ENCODE data around the gene SMPD2.

SMPD2 gene

DNA sequence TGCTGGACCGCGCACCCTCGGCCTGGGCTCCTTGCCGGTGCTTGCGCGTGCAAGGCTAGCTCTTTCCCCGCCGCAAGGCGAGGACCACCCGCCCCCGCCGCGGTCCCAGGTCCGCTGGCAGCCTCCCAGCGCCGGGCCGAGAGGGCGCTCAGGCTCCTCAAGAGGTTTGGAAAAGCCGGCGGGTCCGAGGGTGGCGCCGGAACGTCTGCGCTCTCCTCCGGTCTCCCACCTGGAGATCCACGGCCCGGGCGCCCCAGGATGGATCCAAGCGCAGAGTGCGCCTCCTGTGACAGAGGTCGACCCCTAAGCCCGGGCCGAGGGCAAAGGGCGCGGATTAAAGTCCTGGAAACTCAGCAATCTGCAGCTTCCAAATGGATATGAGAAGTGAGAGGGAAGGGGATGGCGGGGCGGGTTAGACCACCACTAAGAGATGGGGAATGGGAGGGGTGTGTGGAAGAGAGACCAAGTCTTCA lies 15.6 kb downstream of the SMPD2 start:
- Histone ChIP-seq H4K20me1 (ENCODE audit: insufficient read depth, low read length) (no peaks in the 10 kb centered on the region), H3K4me1 (ENCODE audit: insufficient read depth, low read length, severe bottlenecking) (peaks cover 48% of the 10 kb centered on the region), H3K9ac (ENCODE audit: low read length) (peak overlapping the region; percentile 63), H3K9me3 (ENCODE audit: low read length) (no peaks in the 10 kb centered on the region), H3K79me2 (ENCODE audit: insufficient read depth, low read length) (no peaks in the 10 kb centered on the region), H3F3A (ENCODE audit: insufficient read depth, low read length) (peaks cover 10% of the 10 kb centered on the region; the same call in 1 of the 2 replicates), H2AFZ (ENCODE audit: low read length) (no peak overlapping the region), H3K27me3 (ENCODE audit: insufficient read depth, low read length) (no peaks in the 10 kb centered on the region), H3K4me3 (ENCODE audit: low read depth, low read length, poor library complexity, severe bottlenecking) (peak overlapping the region; percentile 79), H3K9me2 (ENCODE audit: low read depth, low read length) (no peaks in the 10 kb centered on the region), H3K27ac (ENCODE audit: low read depth, low read length, poor library complexity, severe bottlenecking) (peak overlapping the region; percentile 62), H3K4me2 (ENCODE audit: low read length) (peak overlapping the region; percentile 70), H3K36me3 (ENCODE audit: insufficient read depth, low read length) (peaks cover 19% of the 10 kb centered on the region)
- TF ChIP-seq, protein P1, sequence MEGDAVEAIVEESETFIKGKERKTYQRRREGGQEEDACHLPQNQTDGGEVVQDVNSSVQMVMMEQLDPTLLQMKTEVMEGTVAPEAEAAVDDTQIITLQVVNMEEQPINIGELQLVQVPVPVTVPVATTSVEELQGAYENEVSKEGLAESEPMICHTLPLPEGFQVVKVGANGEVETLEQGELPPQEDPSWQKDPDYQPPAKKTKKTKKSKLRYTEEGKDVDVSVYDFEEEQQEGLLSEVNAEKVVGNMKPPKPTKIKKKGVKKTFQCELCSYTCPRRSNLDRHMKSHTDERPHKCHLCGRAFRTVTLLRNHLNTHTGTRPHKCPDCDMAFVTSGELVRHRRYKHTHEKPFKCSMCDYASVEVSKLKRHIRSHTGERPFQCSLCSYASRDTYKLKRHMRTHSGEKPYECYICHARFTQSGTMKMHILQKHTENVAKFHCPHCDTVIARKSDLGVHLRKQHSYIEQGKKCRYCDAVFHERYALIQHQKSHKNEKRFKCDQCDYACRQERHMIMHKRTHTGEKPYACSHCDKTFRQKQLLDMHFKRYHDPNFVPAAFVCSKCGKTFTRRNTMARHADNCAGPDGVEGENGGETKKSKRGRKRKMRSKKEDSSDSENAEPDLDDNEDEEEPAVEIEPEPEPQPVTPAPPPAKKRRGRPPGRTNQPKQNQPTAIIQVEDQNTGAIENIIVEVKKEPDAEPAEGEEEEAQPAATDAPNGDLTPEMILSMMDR (IDR thresholded peaks at IDR 0.05; ENCODE audit: low read length): no peak
- TF ChIP-seq EZH2 (IDR thresholded peaks at IDR 0.05; ENCODE audit: borderline replicate concordance, low read length): no peak

GRCh38 chr6:109456710-109457561 lies 16.4 kb downstream of the SMPD2 start:
- no peaks in the 10 kb centered on the region for H3K79me2 ChIP-seq (ENCODE audit: insufficient read depth, low read length)
- H3K9me2 ChIP-seq (ENCODE audit: low read depth, low read length): no peaks in the 10 kb centered on the region
- H3F3A ChIP-seq (ENCODE audit: insufficient read depth, low read length): peaks cover 10% of the 10 kb centered on the region; the same call in 1 of the 2 replicates
- H3K4me3 ChIP-seq (ENCODE audit: low read depth, low read length, poor library complexity, severe bottlenecking): peak overlapping the region; percentile 79
- H2AFZ ChIP-seq (ENCODE audit: low read length): no peak overlapping the region
- H3K4me2 ChIP-seq (ENCODE audit: low read length): peak overlapping the region; percentile 70
- TF ChIP-seq, protein P1 (IDR thresholded peaks at IDR 0.05; ENCODE audit: low read length): no peak
- no peak for TF ChIP-seq EZH2 (IDR thresholded peaks at IDR 0.05; ENCODE audit: borderline replicate concordance, low read length)
- H3K9ac ChIP-seq (ENCODE audit: low read length): peak overlapping the region; percentile 63; the same call in 1 of the 2 replicates
- H3K4me1 ChIP-seq (ENCODE audit: insufficient read depth, low read length, severe bottlenecking): peaks cover 48% of the 10 kb centered on the region
- no peaks in the 10 kb centered on the region for H4K20me1 ChIP-seq (ENCODE audit: insufficient read depth, low read length)
- no peaks in the 10 kb centered on the region for H3K27me3 ChIP-seq (ENCODE audit: insufficient read depth, low read length)
- H3K27ac ChIP-seq (ENCODE audit: low read depth, low read length, poor library complexity, severe bottlenecking): peak overlapping the region; percentile 62
- H3K36me3 ChIP-seq (ENCODE audit: insufficient read depth, low read length): peaks cover 18% of the 10 kb centered on the region
- H3K9me3 ChIP-seq (ENCODE audit: low read length): no peaks in the 10 kb centered on the region

- Histone ChIP-seq H3K9ac (ENCODE audit: low read length) (no peak overlapping the region; the same call in 1 of the 2 replicates), H3K79me2 (ENCODE audit: insufficient read depth, low read length) (no peaks in the 10 kb centered on the region), H3K36me3 (ENCODE audit: insufficient read depth, low read length) (peaks cover 19% of the 10 kb centered on the region), H3K4me1 (ENCODE audit: insufficient read depth, low read length, severe bottlenecking) (peaks cover 48% of the 10 kb centered on the region), H3F3A (ENCODE audit: insufficient read depth, low read length) (peaks cover 10% of the 10 kb centered on the region; the same call in 1 of the 2 replicates), H2AFZ (ENCODE audit: low read length) (no peak overlapping the region), H3K27ac (ENCODE audit: low read depth, low read length, poor library complexity, severe bottlenecking) (peak overlapping the region; percentile 62), H3K27me3 (ENCODE audit: insufficient read depth, low read length) (no peaks in the 10 kb centered on the region), H3K9me3 (ENCODE audit: low read length) (no peaks in the 10 kb centered on the region), H3K4me3 (ENCODE audit: low read depth, low read length, poor library complexity, severe bottlenecking) (peak overlapping the region; percentile 79), H4K20me1 (ENCODE audit: insufficient read depth, low read length) (no peaks in the 10 kb centered on the region), H3K9me2 (ENCODE audit: low read depth, low read length) (no peaks in the 10 kb centered on the region), H3K4me2 (ENCODE audit: low read length) (peak overlapping the region; percentile 70)
- TF ChIP-seq, protein P1 (IDR thresholded peaks at IDR 0.05; ENCODE audit: low read length): no peak
- no peak for TF ChIP-seq EZH2 (IDR thresholded peaks at IDR 0.05; ENCODE audit: borderline replicate concordance, low read length)
Measured at GRCh38 chr6:109457562-109457996, 17.1 kb downstream of the SMPD2 start.
